ENCODE data around the gene NEDD4.

Gene NEDD4

GRCh38 chr15:56032373-56032772, 39.0 kb upstream of the NEDD4 start:
- Histone ChIP-seq H3K36me3 (ENCODE audit: insufficient read depth, low read length) (no peaks in the 10 kb centered on the region), H3K27ac (ENCODE audit: low read depth, low read length, poor library complexity, severe bottlenecking) (no peak overlapping the region), H3K9ac (ENCODE audit: low read length) (no peak overlapping the region), H3K27me3 (ENCODE audit: insufficient read depth, low read length) (no peaks in the 10 kb centered on the region), H3K79me2 (ENCODE audit: insufficient read depth, low read length) (no peaks in the 10 kb centered on the region), H3K9me2 (ENCODE audit: low read depth, low read length) (no peaks in the 10 kb centered on the region), H3K4me1 (ENCODE audit: insufficient read depth, low read length, severe bottlenecking) (no peaks in the 10 kb centered on the region), H3F3A (ENCODE audit: insufficient read depth, low read length) (no peaks in the 10 kb centered on the region), H3K4me3 (ENCODE audit: low read depth, low read length, poor library complexity, severe bottlenecking) (no peak overlapping the region), H2AFZ (ENCODE audit: low read length) (no peak overlapping the region), H4K20me1 (ENCODE audit: insufficient read depth, low read length) (no peaks in the 10 kb centered on the region), H3K4me2 (ENCODE audit: low read length) (no peak overlapping the region), H3K9me3 (ENCODE audit: low read length) (no peaks in the 10 kb centered on the region)
- no peak for TF ChIP-seq EZH2 (IDR thresholded peaks at IDR 0.05; ENCODE audit: borderline replicate concordance, low read length)
- TF ChIP-seq CTCF (IDR thresholded peaks at IDR 0.05; ENCODE audit: low read length): no peak

GRCh38 chr15:56031836-56032235, 38.4 kb upstream of the NEDD4 start:
- H3K4me2 ChIP-seq (ENCODE audit: low read length): no peak overlapping the region
- TF ChIP-seq EZH2 (IDR thresholded peaks at IDR 0.05; ENCODE audit: borderline replicate concordance, low read length) (no peak), CTCF (IDR thresholded peaks at IDR 0.05; ENCODE audit: low read length) (no peak)

GRCh38 chr15:56031402-56031801, 38.0 kb upstream of the NEDD4 start:
- H2AFZ ChIP-seq (ENCODE audit: low read length): no peak overlapping the region
- no peaks in the 10 kb centered on the region for H3K79me2 ChIP-seq (ENCODE audit: insufficient read depth, low read length)

More at GRCh38 chr15:56031836-56032235, 38.4 kb upstream of the NEDD4 start:
- no peaks in the 10 kb centered on the region for H3F3A ChIP-seq (ENCODE audit: insufficient read depth, low read length)
- H3K4me3 ChIP-seq (ENCODE audit: low read depth, low read length, poor library complexity, severe bottlenecking): no peak overlapping the region
- no peaks in the 10 kb centered on the region for H3K79me2 ChIP-seq (ENCODE audit: insufficient read depth, low read length)
- no peak overlapping the region for H3K9ac ChIP-seq (ENCODE audit: low read length)
- no peak overlapping the region for H2AFZ ChIP-seq (ENCODE audit: low read length)
- H3K9me3 ChIP-seq (ENCODE audit: low read length): no peaks in the 10 kb centered on the region
- no peaks in the 10 kb centered on the region for H3K4me1 ChIP-seq (ENCODE audit: insufficient read depth, low read length, severe bottlenecking)
- no peak overlapping the region for H3K27ac ChIP-seq (ENCODE audit: low read depth, low read length, poor library complexity, severe bottlenecking)
- no peaks in the 10 kb centered on the region for H3K9me2 ChIP-seq (ENCODE audit: low read depth, low read length)
- H3K36me3 ChIP-seq (ENCODE audit: insufficient read depth, low read length): no peaks in the 10 kb centered on the region
- no peaks in the 10 kb centered on the region for H3K27me3 ChIP-seq (ENCODE audit: insufficient read depth, low read length)
- no peaks in the 10 kb centered on the region for H4K20me1 ChIP-seq (ENCODE audit: insufficient read depth, low read length)

More at GRCh38 chr15:56031402-56031801, 38.0 kb upstream of the NEDD4 start:
- TF ChIP-seq EZH2 (IDR thresholded peaks at IDR 0.05; ENCODE audit: borderline replicate concordance, low read length): no peak
- TF ChIP-seq CTCF (IDR thresholded peaks at IDR 0.05; ENCODE audit: low read length): no peak
- Histone ChIP-seq H3K4me1 (ENCODE audit: insufficient read depth, low read length, severe bottlenecking) (no peaks in the 10 kb centered on the region), H3K9me3 (ENCODE audit: low read length) (no peaks in the 10 kb centered on the region), H3F3A (ENCODE audit: insufficient read depth, low read length) (no peaks in the 10 kb centered on the region), H3K4me3 (ENCODE audit: low read depth, low read length, poor library complexity, severe bottlenecking) (no peak overlapping the region), H3K9me2 (ENCODE audit: low read depth, low read length) (no peaks in the 10 kb centered on the region), H3K9ac (ENCODE audit: low read length) (no peak overlapping the region), H3K4me2 (ENCODE audit: low read length) (no peak overlapping the region), H3K36me3 (ENCODE audit: insufficient read depth, low read length) (no peaks in the 10 kb centered on the region), H3K27ac (ENCODE audit: low read depth, low read length, poor library complexity, severe bottlenecking) (no peak overlapping the region), H4K20me1 (ENCODE audit: insufficient read depth, low read length) (no peaks in the 10 kb centered on the region), H3K27me3 (ENCODE audit: insufficient read depth, low read length) (no peaks in the 10 kb centered on the region)

Measured in OCI-LY1 (cell line).